Suprapubic skin (tissue), 4 donors: ENCODE data around the gene ATP11A. TPM values are rescaled to one million over a fixed set of nuclear protein-coding genes. Genes with fewer than 3 reads are reported as not detected.
"Not testable (repeated sequence)": the region's sequence is repeated elsewhere in the genome, so short reads cannot be mapped to it uniquely, and the experiment has no call there.

Experiments
- DNase-seq, 2 donors: peaks; one replicate each; pipeline ENCODE4 v3.0.0-alpha.2; 2019; ENCODE audit warnings: low spot score in 2 of 2
- H3K27ac ChIP-seq: fragments of 200-600 bp; sonication (generic); one replicate; pipeline ENCODE4 v1.5.1; 2019
- H3K27me3 ChIP-seq: fragments of 200-600 bp; sonication (generic); one replicate; pipeline ENCODE4 v1.5.1; 2019
- H3K36me3 ChIP-seq: fragments of 200-600 bp; sonication (generic); one replicate; pipeline ENCODE4 v1.5.1; 2019
- H3K4me1 ChIP-seq: fragments of 200-600 bp; sonication (generic); one replicate; pipeline ENCODE4 v1.5.1; 2019
- H3K4me3 ChIP-seq: fragments of 200-600 bp; sonication (generic); one replicate; pipeline ENCODE4 v1.5.1; 2019; ENCODE audit warnings: mild to moderate bottlenecking
- H3K9me3 ChIP-seq: fragments of 200-600 bp; sonication (generic); one replicate; pipeline ENCODE4 v1.5.1; 2019
- EP300 ChIP-seq: sonication (generic); formaldehyde crosslinking; IDR thresholded peaks from one replicate; pipeline ENCODE4 v1.6.1; 2017; ENCODE audit warnings: antibody characterized with exemption
- POLR2A ChIP-seq, 2 donors: fragments of 450-650 bp; IDR thresholded peaks; one replicate each; pipeline ENCODE4 v1.6.1; 2017; ENCODE audit warnings: antibody characterized with exemption in 2 of 2, mild to moderate bottlenecking in 2 of 2, moderate library complexity in 2 of 2
- POLR2AphosphoS5 ChIP-seq, 3 donors: sonication (generic); formaldehyde crosslinking; IDR thresholded peaks; one replicate each; pipeline ENCODE4 v1.6.1; 2017; ENCODE audit warnings: antibody characterized with exemption in 3 of 3
- WGBS: methylation state at CpG from one replicate; pipeline ENCODE4 v1.1.5; 2018; 5-methylcytosine and 5-hydroxymethylcytosine counted together
- total RNA-seq, 4 donors: library from RNA; depleted of rRNA; stranded (reverse); fragments of >200 nt; gene quantifications; one replicate each; pipeline ENCODE4 v1.1.0, GENCODE V29; 2016
- TF ChIP-seq, protein P1 (sequence below), 2 donors: fragments of 200-600 bp in 1 of 2; fragments of 450-650 bp in 1 of 2; sonication (generic) in 1 of 2; IDR thresholded peaks; one replicate each; pipeline ENCODE4 v1.5.1; 2016 to 2019; ENCODE audit warnings: antibody characterized with exemption in 2 of 2, mild to moderate bottlenecking in 1 of 2, moderate library complexity in 1 of 2

Gene ATP11A
- total RNA-seq, 4 donors from 2014 or later: 22.8 to 51.0 (median 39.8) TPM

GRCh38 chr13:112861876-112862615 is 172.2 kb downstream of the ATP11A start:
- TF ChIP-seq POLR2A (IDR thresholded peaks at IDR 0.05) (no peak), EP300 (no peak), POLR2AphosphoS5 (IDR thresholded peaks at IDR 0.05) (no peak)
- TF ChIP-seq, protein P1, sequence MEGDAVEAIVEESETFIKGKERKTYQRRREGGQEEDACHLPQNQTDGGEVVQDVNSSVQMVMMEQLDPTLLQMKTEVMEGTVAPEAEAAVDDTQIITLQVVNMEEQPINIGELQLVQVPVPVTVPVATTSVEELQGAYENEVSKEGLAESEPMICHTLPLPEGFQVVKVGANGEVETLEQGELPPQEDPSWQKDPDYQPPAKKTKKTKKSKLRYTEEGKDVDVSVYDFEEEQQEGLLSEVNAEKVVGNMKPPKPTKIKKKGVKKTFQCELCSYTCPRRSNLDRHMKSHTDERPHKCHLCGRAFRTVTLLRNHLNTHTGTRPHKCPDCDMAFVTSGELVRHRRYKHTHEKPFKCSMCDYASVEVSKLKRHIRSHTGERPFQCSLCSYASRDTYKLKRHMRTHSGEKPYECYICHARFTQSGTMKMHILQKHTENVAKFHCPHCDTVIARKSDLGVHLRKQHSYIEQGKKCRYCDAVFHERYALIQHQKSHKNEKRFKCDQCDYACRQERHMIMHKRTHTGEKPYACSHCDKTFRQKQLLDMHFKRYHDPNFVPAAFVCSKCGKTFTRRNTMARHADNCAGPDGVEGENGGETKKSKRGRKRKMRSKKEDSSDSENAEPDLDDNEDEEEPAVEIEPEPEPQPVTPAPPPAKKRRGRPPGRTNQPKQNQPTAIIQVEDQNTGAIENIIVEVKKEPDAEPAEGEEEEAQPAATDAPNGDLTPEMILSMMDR (IDR thresholded peaks at IDR 0.05): no peak
- WGBS: 86% methylated on average over 32 of the region's 32 CpGs
- peaks cover 82% of the 10 kb centered on the region for H3K36me3 ChIP-seq
- H3K27ac ChIP-seq: no peak overlapping the region
- H3K4me1 ChIP-seq: no peaks in the 10 kb centered on the region
- no peak overlapping the region for H3K4me3 ChIP-seq
- peak; percentile 33 to 49 for DNase-seq
- no peaks in the 10 kb centered on the region for H3K27me3 ChIP-seq
- H3K9me3 ChIP-seq: no peaks in the 10 kb centered on the region

DNA sequence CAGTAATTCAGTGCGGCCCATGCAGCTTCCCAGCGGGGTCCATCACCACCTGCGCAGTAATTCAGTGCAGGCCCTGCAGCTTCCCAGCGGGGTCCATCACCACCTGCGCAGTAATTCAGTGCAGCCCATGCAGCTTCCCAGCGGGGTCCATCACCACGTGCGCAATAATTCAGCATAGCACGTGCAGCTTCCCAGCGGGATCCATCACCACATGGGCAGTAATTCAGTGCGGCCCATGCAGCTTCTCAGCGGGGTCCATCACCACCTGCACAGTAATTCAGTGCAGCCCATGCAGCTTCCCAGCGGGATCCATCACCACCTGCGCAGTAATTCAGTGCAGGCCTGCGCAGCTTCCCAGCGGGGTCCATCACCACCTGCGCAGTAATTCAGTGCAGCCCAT is 173.5 kb downstream of the ATP11A start:
- 88% methylated on average over 10 of the region's 17 CpGs for WGBS
- peak in 1 of 2 donors; percentile 22 for DNase-seq

GRCh38 chr13:112865478-112865877 is 175.6 kb downstream of the ATP11A start:
- WGBS: 83% methylated on average over 14 of the region's 14 CpGs

More for the DNA sequence above, 173.5 kb downstream of the ATP11A start:
- not testable (repeated sequence) for H3K9me3 ChIP-seq, H3K27me3 ChIP-seq, H3K4me1 ChIP-seq, H3K27ac ChIP-seq, H3K4me3 ChIP-seq
- peaks cover 74% of the 10 kb centered on the region for H3K36me3 ChIP-seq

DNA sequence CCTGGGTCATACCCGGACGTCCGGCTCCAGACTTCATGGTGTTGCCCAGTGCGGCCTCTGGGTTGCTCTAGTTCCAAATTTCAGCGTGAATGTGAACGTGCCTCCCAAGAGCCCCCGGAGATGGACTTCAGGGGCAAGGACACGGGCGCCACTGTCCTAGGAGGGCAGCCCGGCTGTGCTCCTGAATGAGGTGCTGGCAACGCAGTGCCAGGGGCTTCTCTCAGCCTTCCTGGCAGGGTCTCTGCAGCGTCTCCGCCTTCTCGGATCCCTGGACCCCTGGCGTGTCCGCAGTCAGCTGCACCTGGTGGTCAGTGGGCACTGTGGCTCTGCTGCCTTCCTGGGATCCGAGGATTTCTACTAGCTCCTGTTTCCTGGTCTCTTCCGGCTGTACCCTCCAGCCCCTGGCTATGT is 177.5 kb downstream of the ATP11A start:
- Histone ChIP-seq H3K4me3 (no peak overlapping the region), H3K36me3 (peaks cover 55% of the 10 kb centered on the region), H3K4me1 (no peaks in the 10 kb centered on the region), H3K27me3 (no peaks in the 10 kb centered on the region), H3K27ac (no peak overlapping the region), H3K9me3 (no peaks in the 10 kb centered on the region)
- TF ChIP-seq EP300 (no peak), POLR2A (IDR thresholded peaks at IDR 0.05) (no peak), POLR2AphosphoS5 (IDR thresholded peaks at IDR 0.05) (no peak)
- TF ChIP-seq, protein P1 (IDR thresholded peaks at IDR 0.05): no peak
- WGBS: 100% methylated on average over 11 of the region's 18 CpGs
- DNase-seq: peak; percentile 35 to 65

More at GRCh38 chr13:112865478-112865877, 175.6 kb downstream of the ATP11A start:
- H3K4me1 ChIP-seq, H3K27me3 ChIP-seq, DNase-seq, H3K4me3 ChIP-seq, H3K27ac ChIP-seq, H3K9me3 ChIP-seq: not testable (repeated sequence)
- H3K36me3 ChIP-seq: peaks cover 67% of the 10 kb centered on the region

GRCh38 chr13:112868308-112868707 is 178.5 kb downstream of the ATP11A start:
- no peak for TF ChIP-seq POLR2AphosphoS5 (IDR thresholded peaks at IDR 0.05)
- TF ChIP-seq, protein P1 (IDR thresholded peaks at IDR 0.05): no peak
- TF ChIP-seq POLR2A (IDR thresholded peaks at IDR 0.05): no peak
- TF ChIP-seq EP300: no peak
- peak in 1 of 2 donors; percentile 17 for DNase-seq
- H3K36me3 ChIP-seq: peaks cover 46% of the 10 kb centered on the region
- no peaks in the 10 kb centered on the region for H3K9me3 ChIP-seq
- H3K27ac ChIP-seq: no peak overlapping the region
- H3K4me3 ChIP-seq: no peak overlapping the region
- no peaks in the 10 kb centered on the region for H3K4me1 ChIP-seq
- WGBS: 100% methylated on average over 5 of the region's 5 CpGs
- no peaks in the 10 kb centered on the region for H3K27me3 ChIP-seq

DNA sequence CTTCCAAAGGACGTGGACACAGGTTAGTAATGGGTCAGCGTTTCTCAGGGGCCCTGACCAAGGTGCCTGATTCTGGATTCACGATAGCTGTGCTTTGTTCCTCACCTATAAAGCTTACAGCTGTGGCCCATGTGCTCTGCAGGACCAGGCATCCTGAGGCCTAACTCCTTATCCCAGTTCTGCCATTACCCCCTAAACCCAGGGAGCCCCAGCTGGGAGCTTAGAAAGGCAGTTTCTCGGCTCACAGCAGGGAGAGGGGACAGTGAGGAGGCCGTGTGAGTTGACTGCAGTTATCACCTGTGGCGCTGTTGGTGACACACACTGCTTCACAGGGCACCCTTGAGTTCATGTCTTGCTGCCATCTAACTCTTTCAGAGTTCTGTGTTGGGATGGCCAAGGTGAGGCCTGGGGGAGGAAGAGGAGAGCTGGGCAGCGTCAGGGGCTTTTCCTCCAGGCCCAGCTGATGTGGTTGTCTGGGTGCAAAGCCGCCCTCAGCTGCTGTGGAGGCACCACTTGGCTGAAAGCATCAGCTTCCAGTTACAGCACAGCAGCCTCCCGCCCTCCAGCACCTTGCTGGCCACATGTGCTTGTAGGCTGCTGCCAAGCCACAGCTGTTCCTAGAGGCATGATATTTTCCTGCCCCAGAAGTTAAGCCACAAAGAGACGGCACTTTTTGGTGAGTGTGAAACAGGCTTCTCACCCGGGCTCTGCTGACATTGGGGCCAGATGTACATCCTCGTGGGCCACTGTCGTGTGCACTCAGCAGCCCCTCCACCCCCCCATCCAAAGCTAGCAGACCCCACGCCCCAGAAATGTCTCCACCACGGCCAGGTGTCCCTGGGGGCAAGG is 179.6 kb downstream of the ATP11A start:
- Histone ChIP-seq H3K4me1 (no peaks in the 10 kb centered on the region), H3K9me3 (no peaks in the 10 kb centered on the region), H3K36me3 (peaks cover 39% of the 10 kb centered on the region), H3K4me3 (no peak overlapping the region), H3K27me3 (no peaks in the 10 kb centered on the region), H3K27ac (no peak overlapping the region)
- TF ChIP-seq, protein P1 (IDR thresholded peaks at IDR 0.05): no peak
- no peak for TF ChIP-seq EP300
- no peak for TF ChIP-seq POLR2AphosphoS5 (IDR thresholded peaks at IDR 0.05)
- DNase-seq: no peak
- WGBS: 72% methylated on average over 9 of the region's 15 CpGs
